ENCODE measurements around the gene ZBTB21.

Gene ZBTB21

DNA sequence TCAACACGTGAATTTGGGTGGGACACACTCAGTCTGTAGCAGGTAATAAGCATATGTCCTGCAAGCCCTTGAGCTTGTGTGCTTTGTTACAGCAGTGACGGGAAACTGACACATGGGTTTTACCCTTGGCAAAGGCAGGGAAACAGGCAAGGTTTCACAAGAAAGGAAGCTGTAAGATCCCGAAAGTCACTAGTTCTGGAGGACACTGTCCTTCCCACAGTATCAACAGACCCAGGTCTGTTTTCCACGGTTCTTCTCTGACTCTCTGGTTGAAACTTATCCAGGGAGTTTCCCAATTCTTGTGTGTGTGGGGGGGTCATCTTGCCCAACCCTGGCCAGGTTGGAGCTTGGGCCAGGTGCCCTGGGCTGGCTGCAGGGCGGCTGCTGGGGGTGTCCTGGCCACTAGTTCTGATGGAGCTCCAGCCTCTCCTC, 29.3 kb upstream of the ZBTB21 start:
- DNase-seq = no peak

DNA sequence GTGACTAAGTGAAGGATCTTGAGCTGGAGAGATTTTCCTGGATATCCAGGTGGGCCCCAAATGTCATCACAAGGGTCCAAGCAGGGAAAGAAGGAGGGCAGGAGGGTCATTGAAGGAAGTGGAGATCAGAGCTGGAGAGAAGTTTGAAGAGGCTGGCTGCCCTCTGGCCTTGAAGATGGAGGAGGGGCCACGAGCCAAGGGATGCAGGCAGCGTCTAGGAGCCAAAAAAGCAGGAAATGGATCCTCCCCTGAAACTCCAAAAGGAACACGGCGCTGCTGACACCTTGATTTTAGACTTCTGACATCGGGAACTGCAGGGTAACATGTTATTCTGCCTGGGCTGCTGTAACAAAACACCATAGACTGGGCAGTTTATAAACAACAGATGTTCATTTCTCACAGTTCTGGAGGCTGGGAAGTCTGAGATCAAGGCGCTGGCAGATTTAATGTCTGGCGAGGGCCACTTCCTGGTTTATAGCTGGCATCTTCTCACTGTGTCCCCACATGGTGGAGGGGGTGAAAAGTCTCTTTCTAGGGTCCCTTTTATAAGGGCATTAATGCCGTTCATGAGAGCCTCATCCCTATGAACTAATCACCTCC, 28.8 kb upstream of the ZBTB21 start:
- no peak for DNase-seq

DNA sequence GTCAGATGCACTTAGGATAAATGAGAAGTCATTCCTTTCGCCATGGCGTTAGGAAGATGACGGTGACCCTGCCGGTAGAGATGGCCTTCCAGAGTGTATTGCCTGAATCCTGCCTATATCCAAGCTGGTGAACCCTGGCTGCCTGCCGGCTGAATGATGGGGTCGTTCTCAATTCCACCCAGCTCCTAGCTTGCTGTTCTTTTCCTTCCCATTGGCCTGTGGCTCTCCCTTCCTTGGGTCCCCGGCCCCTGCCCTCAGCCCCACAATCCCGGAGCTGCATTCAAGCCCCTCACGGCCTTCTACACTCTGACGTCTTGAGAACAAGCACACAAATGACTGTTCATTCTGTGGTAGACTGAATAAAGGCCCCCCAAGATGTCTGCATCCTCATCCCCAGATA, 28.2 kb upstream of the ZBTB21 start:
- DNase-seq = no peak

DNA sequence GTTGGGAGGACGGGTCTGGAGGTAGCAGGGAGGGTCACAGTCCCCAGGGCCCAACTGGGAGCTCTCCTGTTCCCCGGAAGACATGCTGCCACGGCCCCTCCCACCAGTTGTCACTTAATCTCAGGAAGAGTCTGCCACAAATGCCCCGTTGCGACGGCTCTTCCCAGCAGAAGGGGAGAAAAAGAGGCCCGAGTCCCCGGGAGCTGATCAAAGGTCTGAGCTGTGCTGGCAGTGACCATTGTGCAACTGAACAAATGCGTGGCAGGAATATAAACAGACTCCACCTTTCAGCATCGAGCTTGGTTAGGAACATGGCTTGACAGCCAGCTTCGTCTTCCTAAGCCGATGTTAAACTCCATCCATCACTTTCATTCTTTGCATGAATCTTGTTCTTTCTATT, 27.8 kb upstream of the ZBTB21 start:
- no peak for DNase-seq

DNA sequence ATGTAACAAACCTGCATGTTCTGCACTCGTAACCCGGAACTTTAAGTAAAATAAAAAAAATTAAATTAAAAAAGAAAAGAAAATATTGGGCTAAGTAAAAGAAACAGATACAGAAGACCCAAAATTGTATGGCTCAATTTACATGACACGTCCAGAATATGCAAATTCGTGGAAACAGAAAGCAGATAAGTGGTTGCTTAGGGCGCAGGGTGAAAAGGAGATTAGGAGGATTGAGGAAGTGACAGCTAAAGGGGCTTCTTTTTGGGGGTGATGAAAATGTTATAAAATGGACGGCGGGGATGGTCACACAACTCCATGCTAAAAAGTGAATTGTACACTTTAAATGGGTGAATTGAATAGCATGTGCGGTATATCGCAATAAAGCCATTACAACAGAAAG, 27.4 kb upstream of the ZBTB21 start:
- DNase-seq = no peak

DNA sequence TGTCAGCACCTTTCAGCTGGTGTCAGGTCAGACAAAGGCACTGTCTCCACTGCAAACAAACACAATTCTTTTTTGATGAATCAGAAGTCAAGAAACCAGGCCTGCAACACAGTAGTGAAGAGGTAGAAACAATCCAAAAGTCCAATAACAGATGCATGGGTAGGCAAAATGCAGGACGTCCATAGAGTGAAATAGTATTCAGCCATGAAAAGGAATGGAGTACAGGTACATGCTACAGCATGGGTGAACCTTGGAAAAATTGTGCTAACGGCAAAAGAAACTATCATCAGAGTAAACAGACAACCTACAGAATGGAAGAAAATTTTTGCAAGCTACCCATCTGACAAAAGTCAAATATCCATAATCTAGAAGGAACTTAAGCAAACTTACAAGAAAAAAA, 26.2 kb upstream of the ZBTB21 start:
- no peak for DNase-seq

DNA sequence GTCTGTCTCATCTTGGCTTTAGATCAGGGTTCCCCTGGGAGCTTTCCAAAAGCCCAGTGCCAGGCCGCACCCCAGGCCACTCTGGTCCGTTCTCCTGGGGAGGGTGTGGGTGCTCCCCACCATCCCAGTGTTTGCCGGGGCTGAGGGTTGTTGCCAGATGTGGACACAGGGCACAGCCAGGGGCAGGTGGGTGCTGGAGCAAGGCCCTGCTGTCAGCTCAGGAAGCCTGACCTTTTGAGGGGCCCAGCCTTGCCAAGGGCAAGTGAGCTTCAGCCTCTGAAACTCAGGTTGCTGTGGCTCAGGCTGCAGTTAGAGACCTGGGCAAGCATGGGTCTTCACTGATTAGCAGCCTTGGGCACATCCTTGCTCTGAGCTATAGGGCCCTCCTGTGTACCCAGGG, 22.8 kb upstream of the ZBTB21 start:
- DNase-seq = no peak

DNA sequence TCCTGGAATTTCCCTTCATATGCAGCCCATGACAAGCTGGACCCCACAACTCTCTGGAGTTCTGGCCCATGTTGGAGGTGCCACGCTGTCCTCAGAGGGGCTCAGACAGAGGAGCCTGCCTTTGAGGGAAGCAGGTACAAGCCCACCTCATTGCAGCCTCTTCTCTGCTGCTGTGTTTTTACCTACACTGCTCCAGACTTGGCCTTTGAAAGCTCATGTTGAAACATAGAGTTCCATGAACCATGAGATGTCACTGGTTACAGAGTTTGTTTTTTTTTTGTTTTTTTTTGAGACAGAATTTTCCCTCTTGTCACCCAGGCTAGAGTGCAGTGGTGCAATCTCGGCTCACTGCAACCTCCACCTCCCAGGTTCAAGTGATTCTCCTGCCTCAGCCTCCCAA, 22.1 kb upstream of the ZBTB21 start:
- no peak for DNase-seq

DNA sequence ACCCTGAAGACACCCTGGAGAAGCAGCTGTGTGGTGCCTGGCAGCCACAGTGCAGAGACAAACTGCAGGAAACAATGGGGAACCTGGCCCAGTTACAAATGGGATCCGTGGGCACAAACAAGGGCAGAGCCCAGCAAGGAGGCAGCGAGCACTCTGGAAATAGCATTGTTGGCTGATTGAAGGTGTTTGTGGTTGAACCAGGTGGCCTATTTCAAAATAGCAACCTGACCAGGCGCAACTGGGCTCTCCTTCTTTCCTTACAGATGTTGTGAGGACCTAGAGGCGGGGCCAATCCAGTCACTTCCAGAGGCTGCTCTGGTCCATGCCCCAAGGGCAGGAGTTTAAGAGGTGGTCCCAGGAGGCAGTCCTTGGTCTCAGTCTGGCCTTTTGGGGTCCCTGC, 21.7 kb upstream of the ZBTB21 start:
- no peak for DNase-seq

DNA sequence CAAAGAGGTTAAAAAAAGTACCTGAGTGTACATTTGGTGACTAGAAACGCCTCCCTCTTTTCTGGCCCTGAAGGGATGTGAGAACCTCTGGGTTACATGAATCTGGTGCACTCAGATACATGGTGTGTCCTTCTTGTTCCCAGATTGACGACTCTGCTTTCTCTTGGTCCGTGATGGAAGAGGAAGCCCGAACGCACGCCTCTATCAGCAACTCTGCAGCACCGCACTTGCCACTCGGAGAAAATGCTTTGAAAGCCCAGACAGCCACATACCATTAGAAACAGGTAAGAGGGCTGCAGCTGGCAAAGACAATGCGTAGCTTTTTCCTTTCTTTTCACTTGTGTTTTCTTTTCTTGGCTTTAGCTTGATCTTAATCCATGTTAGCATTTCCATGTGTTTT, 21.1 kb upstream of the ZBTB21 start:
- DNase-seq = no peak

DNA sequence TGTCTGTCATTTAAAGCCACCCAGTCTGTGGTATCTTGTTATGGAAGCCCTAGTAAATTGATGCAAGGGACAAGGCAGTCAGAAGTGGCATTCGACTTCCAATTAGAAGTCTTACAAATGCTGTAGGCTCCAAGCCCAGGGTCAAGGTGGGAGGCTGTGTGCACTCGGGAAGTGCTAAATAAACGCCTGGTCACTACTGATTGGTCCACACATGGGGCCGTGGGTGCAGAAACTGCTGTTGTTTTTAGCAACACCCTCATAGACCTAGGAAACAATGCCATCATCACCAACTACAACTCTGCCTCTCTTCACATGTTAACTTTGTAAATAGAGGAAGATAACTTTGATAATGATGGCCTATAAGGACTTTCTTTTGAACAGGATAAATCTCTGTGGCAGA, 20.2 kb upstream of the ZBTB21 start:
- no peak for DNase-seq

DNA sequence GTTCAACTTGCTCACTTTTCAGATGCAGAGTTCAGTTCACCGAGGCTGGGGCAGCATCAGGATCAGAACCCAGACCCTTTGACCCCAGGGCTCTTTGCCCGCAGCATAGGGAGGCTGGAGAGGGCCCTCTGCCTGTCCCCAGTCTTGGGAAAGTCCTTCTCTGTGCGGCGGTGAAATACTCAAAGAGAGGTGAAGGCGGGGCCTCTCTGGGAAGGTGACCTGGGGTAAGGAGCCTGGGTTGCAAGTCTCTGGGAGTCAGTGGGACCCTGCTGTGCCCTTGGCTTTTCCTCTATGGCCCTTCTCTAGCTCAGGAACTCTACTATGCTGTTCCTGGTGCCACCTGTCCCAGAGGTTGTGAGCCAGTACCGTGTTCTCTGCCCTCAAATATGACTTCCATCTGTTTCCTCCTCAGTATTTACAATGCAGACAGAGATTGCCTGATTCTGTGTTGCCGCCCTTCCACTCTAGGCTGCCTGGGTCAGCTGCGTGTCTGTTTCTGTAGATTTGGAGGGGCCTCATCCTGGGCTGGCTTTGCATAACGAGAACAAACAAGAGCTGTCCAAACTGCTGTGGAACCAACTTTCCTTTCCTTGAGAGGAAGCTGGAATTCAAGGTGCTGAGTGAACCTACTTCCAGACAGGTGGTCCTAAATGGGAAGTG, 18.7 kb upstream of the ZBTB21 start:
- no peak for DNase-seq

DNA sequence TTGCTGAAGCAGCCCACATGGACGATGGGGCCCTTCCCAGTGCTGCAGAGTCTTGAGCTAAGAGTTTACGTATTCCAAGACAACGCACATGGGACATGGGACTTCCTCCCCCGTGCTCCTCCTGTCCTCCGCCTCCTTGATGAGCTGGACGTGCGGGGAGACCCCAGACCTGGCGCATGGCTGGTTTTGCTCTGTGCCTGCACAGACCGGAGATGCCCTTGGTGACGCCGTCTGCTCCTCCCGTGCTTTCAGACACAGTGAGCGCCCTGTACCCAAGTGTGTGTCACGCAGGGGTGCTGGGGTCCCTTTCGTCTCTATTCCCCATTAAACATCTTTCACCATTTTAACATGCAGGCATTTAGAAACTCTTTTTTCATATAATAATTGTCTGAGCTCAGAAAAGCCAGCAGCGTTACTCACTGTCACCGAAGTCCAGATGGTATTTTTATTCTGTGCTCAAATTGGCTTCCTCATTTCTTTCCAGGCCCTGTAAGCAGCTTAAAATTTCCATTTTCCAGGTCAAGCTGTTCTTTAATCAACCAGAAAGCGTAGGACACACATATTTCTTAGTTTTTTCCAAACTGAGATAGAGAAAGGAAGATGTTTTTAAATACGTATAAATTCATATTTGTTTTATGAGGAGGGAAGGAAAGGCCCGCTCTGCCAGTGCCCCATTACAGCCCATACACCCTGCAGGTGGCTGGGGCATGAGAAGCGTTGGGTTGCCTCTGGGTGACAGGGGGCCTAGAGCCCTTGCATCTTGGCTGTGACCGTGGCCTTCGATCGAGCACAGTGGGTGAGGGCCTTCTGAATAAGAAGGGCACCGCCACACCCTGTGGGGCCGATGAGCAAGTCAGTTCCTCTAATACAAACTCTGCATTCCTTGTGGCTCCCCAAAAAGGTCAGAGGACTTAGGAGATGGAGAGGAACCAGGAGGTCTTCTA, 17.9 kb upstream of the ZBTB21 start:
- no peak for DNase-seq

DNA sequence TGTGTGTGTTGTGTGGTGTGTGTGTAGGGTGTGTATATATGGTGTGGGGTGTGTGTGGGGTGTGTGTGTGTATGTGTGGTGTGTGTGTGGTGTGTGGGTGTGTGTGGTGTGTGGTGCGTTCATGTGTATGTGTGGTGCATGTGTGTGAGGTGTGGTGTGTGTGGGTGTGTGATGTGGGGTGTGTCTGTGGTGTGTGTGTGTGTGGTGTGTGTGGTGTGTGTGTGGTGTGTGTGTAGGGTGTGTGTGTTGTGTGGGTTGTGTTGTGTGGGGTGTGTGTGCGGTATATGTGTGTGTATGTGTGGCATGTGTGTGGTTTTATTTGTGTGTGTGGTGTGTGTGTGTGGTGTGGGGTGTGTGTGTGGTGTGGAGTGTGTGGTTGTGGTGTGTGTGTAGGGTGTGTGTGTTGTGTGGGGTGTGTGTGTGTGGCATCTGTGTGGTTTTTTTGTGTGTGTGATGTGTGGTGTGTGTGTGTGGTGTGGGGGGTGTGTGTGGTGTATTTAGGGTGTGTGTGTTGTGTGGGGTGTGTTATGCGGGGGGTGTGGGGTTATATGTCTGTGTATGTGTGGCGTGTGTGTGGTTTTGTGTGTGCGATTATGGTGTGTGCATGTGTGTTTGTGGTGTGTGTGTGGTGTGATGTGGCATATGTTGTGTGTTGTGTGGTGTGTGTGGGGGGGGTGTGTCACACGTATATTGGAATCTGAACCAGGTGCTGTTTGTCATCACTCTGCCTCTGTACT, 17.1 kb upstream of the ZBTB21 start:
- no peak for DNase-seq

DNA sequence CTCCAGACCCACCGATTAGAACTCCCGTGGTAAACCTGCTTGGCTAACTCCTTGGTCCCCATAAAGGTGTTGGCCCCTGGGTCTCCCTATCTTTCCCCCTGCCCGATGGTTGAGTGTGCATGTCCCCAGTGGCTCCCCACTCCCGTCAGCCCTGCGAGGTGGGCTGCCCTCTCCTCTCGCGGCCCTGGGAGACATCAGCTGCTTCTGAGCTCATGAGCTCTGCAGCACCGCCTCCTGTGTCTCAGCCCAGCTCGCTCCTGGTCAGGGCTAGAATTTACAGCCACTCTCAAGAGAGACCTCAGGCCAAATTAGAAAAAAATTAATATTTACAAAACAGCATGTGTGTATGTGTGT, 15.9 kb upstream of the ZBTB21 start:
- DNase-seq = no peak

DNA sequence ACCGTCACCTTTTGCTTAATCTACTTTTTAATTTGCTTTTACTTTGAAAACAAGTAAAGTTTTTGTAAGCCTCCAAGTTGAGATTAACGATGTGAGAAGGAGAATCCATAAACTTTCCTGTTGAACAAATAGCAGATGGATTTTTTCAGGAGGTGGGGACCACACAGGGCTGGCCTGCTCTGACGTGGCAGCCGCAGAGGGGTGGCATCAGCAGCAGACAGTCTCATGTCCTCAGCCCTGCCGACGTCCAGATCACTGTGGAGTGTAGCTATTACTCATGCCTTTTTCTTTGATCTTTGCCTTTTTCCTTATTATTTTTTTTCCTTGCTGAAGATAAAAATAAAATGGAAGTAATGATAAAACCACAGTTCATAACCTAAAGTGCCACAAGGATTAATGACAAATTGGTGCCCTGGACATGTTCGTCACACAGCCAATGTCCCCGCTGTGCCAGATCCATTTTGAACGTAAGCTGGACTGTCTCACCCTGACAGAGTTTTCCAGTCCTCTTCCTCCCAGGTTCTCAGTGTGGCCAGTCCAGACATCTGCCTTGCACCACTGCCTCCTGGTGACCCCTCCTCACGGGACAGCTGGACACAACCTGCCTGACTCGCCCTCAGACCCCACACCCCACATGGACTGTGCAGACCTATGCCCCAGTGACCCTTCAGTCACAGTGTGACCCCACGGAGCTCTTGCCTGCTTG, 15.4 kb upstream of the ZBTB21 start:
- no peak for DNase-seq

DNA sequence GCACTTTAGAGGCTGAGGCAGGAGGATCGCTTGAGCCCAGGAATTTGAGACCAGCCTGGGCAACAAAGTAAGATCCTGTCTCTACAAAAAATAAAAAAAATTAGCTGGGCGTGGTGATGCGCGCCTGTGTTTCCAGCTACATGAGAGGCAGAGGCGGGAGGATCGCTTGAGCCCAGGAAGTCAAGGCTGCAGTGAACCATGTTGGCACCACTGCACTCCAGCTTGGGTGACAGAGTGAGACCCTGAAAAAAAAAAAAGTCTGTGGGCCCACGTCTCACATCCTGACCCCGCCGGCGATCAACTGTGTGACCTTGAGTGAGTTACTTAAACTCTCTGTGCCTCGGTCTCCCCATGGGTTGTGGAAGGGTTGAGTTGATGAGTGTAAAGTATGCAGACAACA, 12.7 kb upstream of the ZBTB21 start:
- DNase-seq = no peak

DNA sequence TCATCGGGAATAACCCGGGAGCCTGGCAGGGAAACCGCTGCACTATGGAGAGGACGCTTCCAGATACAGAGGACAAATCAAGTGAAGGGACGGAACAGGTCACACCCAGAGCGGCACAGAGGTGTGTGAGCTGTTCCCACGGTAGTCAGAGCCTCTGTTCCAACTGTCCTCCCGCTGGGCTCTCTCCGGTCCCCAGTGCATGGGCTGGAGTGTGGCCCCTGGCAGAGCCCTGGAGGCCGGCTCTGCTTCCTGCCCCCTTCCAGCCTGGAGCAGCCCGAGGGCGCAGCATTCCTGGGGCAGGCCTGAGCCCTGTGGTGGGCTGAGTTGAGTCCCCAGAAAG, 11.9 kb upstream of the ZBTB21 start:
- DNase-seq = no peak

DNA sequence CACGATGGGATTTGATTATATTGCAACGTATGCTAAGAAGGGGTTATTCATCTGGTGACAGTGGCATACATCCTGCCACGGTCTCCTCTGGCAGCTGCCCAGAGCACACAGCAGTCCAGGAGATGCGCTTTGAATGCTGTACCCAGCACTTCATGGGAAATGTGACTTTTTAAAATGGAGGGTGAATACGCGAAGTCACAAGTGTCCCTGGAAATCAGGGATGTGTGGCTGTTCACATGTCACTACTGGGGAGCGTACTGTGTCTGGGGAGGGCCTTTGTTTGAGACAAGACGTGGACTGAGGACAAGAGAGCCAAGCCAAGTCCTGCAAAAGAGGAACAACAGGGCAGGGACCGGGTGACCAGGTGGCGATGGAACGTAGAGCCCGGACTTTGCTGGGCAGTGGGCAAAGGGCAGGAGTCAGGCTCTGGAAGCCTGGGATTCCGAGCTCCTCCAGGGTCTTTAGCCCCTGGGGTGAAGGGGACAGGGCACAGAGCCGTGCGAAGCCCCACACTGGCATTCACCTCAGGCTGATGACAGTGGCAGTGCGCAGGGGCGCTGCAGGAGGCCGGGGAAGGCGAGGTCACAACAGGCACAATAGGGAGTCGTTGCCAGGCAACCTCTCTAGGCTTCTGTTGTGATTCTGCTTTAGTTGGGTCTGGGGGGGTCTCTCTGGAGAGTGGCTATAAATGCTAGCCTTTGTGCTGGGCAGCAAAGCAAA, 11.4 kb upstream of the ZBTB21 start:
- no peak for DNase-seq

DNA sequence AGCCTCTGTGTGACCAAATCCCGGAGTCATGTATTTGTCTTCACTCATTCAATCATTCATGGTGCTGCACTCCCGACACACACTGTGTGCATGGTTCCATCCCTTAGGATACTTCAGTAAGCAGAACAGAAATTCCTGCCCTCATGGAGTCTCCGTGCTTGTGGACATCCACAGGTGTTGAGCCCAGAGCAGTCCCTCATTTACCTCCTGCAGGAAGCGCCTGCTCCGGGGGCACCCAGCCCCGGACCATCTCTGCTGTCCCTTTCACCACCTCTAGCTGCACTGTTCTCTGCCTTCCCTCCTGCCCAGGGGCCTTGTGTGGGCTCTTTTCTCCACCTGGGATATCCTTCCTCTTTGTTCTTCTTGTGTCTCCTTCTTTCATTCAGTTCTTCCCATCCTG, 9.5 kb upstream of the ZBTB21 start:
- DNase-seq = no peak

DNA sequence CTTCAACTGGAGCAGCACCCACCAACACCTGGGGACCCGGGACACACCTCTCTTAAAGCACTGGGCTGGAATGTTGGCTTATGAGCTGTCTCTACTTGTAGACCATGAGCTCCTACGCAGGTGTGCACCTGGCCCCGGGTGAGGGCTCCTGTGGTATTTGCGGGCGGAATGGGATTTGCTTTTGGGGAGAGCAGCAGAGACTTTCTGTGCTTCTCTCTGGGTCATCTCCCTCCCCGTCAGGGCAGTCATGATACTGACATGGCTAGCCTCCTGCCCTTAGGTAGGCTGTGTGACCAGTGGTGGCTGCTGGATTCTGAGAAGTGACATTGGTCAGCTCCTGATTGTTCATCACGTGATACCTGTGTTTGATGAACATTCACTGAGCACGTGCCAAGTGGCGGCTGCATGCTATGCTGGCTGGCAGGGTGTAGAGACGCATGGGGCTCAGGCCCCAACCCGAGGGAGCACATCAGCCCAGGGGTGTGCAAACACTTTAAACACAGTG, 9.0 kb upstream of the ZBTB21 start:
- DNase-seq = no peak

DNA sequence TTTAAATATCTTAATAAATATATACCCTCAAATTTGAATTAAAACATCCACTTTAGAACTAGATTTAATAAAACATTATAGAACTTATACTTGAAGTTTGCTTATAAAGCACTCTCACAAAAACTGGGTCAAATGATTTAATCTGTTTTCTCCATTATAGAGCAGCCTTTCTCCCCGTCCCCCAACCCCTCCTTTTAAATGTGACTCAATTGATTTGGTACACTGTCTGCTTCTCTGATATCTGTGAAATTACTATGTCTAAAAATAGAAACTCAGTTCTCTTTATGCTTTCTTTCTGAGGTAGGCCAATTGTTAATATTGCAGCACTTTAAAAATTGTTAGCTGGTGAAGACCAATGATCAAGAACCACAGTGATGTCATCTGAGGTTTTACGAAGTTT, 6.9 kb upstream of the ZBTB21 start:
- DNase-seq = no peak
